ENCODE results near the gene TACR3.
"Not testable (repeated sequence)": the region's sequence is repeated elsewhere in the genome, so short reads cannot be mapped to it uniquely, and the experiment has no call there.

- not testable (repeated sequence) for TF ChIP-seq CTCF (conservative IDR thresholded peaks at IDR 0.05; ENCODE audit: low read depth, low read length); EZH2phosphoT487 (IDR thresholded peaks at IDR 0.05; ENCODE audit: borderline replicate concordance, low read length)
Observed at GRCh38 chr4:103559178-103559577, 160.6 kb downstream of the TACR3 start.

Data from PC-3 (cell line).